Stimulated activated CD8-positive, alpha-beta memory T cell treated with anti-CD3 and anti-CD28 coated beads, Interleukin-12 subunit alpha, Interleukin-12 subunit beta, amount 100 ng/mL, for 24 hours (primary cell): ENCODE measurements around the gene IL10.
"Not testable (repeated sequence)": the region's sequence is repeated elsewhere in the genome, so short reads cannot be mapped to it uniquely, and the experiment has no call there.

Experiments used
- DNase-seq: peaks from one replicate; pipeline ENCODE4 v3.0.0-alpha.2; 2020; ENCODE audit errors: extremely low read depth

Gene IL10

GRCh38 chr1:206793620-206794019, 21.3 kb upstream of the IL10 start:
- DNase-seq: no peak

- DNase-seq: no peak
Observed at GRCh38 chr1:206792939-206793607, 20.8 kb upstream of the IL10 start.

GRCh38 chr1:206790502-206791250, 18.4 kb upstream of the IL10 start:
- no peak for DNase-seq

- no peak for DNase-seq
Observed at GRCh38 chr1:206788487-206789050, 16.3 kb upstream of the IL10 start.

GRCh38 chr1:206787891-206788290, 15.6 kb upstream of the IL10 start:
- no peak for DNase-seq

- DNase-seq: no peak
Observed at GRCh38 chr1:206786212-206786886, 14.1 kb upstream of the IL10 start.

GRCh38 chr1:206785182-206785765, 13.0 kb upstream of the IL10 start:
- no peak for DNase-seq

- DNase-seq: peak; percentile 66
Observed at GRCh38 chr1:206784471-206784903, 12.2 kb upstream of the IL10 start.

- DNase-seq: no peak
Observed at GRCh38 chr1:206783506-206783905, 11.2 kb upstream of the IL10 start.

GRCh38 chr1:206782448-206782847, 10.2 kb upstream of the IL10 start:
- no peak for DNase-seq

- DNase-seq: no peak
Observed at GRCh38 chr1:206779638-206780037, 7.3 kb upstream of the IL10 start.

GRCh38 chr1:206778911-206779310, 6.6 kb upstream of the IL10 start:
- DNase-seq: not testable (repeated sequence)

- no peak for DNase-seq
Observed at GRCh38 chr1:206778031-206778430, 5.7 kb upstream of the IL10 start.

- no peak for DNase-seq
Observed at GRCh38 chr1:206776229-206776628, 3.9 kb upstream of the IL10 start.

- DNase-seq: no peak
Observed at GRCh38 chr1:206774093-206774492, 1.8 kb upstream of the IL10 start.

- DNase-seq: no peak
Observed at GRCh38 chr1:206771338-206771692, 979 bp downstream of the IL10 start.

GRCh38 chr1:206770531-206771337, 1.6 kb downstream of the IL10 start, which contains the start of gene IL19:
TSS of gene IL19 (plus strand) at chr1:206770773. CDS start at chr1:206836663, 65,890 bp downstream.
- no peak for DNase-seq

GRCh38 chr1:206769304-206769731, 3.0 kb downstream of the IL10 start:
- DNase-seq: no peak

- DNase-seq: no peak
Observed at GRCh38 chr1:206768472-206769303, 3.6 kb downstream of the IL10 start.

GRCh38 chr1:206766251-206766856, 5.9 kb downstream of the IL10 start:
- no peak for DNase-seq
